ENCODE results near the gene PLEKHH2. TPM values are rescaled to one million over a fixed set of nuclear protein-coding genes. Genes with fewer than 3 reads are reported as not detected.

Gene PLEKHH2
- total and polyA plus RNA-seq, 2 of the 13 experiments (the other 11 are each of a cell fraction or from before 2014, with no cell fraction given): 1.1 to 3.0 TPM

DNA sequence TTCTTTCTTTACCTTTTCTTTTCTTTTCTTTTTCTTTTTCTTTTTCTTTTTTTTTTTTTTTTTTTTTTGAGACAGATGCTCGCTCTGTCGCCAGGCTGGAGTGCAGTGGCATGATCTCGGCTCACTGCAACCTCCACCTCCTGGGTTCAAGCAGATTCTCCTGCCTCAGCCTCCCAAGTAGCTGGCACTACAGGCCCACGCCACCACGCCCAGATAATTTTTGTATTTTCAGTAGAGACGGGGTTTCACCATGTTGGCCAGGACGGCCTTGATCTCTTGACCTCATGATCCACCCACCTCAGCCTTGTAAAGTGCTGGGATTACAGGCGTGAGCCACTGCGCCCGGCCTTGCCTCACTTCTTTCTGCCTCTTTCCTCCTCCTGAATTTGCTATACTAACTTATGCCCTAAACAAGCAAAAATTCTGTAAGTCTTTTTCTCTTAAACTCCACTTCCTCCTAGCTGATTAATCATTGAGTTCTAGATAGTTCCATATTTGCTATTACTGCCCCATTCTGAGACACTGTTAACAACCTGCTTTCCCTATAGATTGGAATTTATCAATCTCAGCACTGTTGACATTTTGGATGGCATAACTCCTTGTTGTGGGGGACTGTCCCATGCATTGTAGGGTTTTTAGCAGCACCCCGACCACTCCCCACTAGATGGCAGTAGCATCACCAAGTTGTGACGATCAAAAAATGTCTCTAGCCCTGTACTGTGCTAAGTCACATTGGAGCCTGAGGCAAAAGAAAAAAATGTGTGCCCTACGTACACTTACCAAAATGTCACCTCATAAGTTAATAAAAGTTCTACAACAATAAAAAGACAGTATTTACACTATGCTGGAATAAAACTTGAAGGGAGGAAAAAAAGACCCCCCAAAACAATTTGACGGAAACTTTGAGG is 24.8 kb upstream of the PLEKHH2 start (continued):
- TF ChIP-seq, protein P1, sequence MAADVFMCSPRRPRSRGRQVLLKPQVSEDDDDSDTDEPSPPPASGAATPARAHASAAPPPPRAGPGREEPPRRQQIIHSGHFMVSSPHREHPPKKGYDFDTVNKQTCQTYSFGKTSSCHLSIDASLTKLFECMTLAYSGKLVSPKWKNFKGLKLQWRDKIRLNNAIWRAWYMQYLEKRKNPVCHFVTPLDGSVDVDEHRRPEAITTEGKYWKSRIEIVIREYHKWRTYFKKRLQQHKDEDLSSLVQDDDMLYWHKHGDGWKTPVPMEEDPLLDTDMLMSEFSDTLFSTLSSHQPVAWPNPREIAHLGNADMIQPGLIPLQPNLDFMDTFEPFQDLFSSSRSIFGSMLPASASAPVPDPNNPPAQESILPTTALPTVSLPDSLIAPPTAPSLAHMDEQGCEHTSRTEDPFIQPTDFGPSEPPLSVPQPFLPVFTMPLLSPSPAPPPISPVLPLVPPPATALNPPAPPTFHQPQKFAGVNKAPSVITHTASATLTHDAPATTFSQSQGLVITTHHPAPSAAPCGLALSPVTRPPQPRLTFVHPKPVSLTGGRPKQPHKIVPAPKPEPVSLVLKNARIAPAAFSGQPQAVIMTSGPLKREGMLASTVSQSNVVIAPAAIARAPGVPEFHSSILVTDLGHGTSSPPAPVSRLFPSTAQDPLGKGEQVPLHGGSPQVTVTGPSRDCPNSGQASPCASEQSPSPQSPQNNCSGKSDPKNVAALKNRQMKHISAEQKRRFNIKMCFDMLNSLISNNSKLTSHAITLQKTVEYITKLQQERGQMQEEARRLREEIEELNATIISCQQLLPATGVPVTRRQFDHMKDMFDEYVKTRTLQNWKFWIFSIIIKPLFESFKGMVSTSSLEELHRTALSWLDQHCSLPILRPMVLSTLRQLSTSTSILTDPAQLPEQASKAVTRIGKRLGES (CRISPR knock-in tag; IDR thresholded peaks at IDR 0.05; ENCODE audit: borderline replicate concordance): no peak
- no peak for TF ChIP-seq SMARCC2 (IDR thresholded peaks at IDR 0.05)
- TF ChIP-seq HDAC2 (CRISPR knock-in tag; IDR thresholded peaks at IDR 0.05): no peak
- no peak for TF ChIP-seq PRDM10 (CRISPR knock-in tag; IDR thresholded peaks at IDR 0.05; ENCODE audit: low read depth)
- no peak for TF ChIP-seq ZNF773 (CRISPR knock-in tag; IDR thresholded peaks at IDR 0.05; ENCODE audit: borderline replicate concordance)
- TF ChIP-seq, protein P2, sequence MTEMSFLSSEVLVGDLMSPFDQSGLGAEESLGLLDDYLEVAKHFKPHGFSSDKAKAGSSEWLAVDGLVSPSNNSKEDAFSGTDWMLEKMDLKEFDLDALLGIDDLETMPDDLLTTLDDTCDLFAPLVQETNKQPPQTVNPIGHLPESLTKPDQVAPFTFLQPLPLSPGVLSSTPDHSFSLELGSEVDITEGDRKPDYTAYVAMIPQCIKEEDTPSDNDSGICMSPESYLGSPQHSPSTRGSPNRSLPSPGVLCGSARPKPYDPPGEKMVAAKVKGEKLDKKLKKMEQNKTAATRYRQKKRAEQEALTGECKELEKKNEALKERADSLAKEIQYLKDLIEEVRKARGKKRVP (CRISPR knock-in tag; IDR thresholded peaks at IDR 0.05): peak in 1 of 2 experiments; percentile 11; a peak in 1 of 4 replicates
- no peak for TF ChIP-seq GATAD1 (CRISPR knock-in tag; IDR thresholded peaks at IDR 0.05)
- no peak for TF ChIP-seq ZNF235 (CRISPR knock-in tag; IDR thresholded peaks at IDR 0.05; ENCODE audit: borderline replicate concordance)
- TF ChIP-seq SP140L (CRISPR knock-in tag; IDR thresholded peaks at IDR 0.05; ENCODE audit: borderline replicate concordance): no peak
- TF ChIP-seq ZNF746 (CRISPR knock-in tag; IDR thresholded peaks at IDR 0.05): no peak
- TF ChIP-seq MYNN (CRISPR knock-in tag; IDR thresholded peaks at IDR 0.05; ENCODE audit: low read depth): no peak
- no peak for TF ChIP-seq GABPB1 (CRISPR knock-in tag; IDR thresholded peaks at IDR 0.05)
- TF ChIP-seq, protein P3, sequence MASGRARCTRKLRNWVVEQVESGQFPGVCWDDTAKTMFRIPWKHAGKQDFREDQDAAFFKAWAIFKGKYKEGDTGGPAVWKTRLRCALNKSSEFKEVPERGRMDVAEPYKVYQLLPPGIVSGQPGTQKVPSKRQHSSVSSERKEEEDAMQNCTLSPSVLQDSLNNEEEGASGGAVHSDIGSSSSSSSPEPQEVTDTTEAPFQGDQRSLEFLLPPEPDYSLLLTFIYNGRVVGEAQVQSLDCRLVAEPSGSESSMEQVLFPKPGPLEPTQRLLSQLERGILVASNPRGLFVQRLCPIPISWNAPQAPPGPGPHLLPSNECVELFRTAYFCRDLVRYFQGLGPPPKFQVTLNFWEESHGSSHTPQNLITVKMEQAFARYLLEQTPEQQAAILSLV (CRISPR knock-in tag; IDR thresholded peaks at IDR 0.05; ENCODE audit: borderline replicate concordance): no peak
- 0 out of 2 replicates have a peak, but pooled peaks have one; percentile 10 for TF ChIP-seq HDAC1 (CRISPR knock-in tag; IDR thresholded peaks at IDR 0.05)
- TF ChIP-seq E2F5 (CRISPR knock-in tag; conservative IDR thresholded peaks at IDR 0.05): no peak
- no peak for TF ChIP-seq ZNF331 (CRISPR knock-in tag; IDR thresholded peaks at IDR 0.05)
- TF ChIP-seq SIN3A (IDR thresholded peaks at IDR 0.05; ENCODE audit: borderline replicate concordance, low read depth, low read length): no peak
- TF ChIP-seq SRSF4 (IDR thresholded peaks at IDR 0.05; ENCODE audit: low read depth, low read length, poor library complexity, severe bottlenecking): no peak
- TF ChIP-seq ZNF225 (CRISPR knock-in tag; IDR thresholded peaks at IDR 0.05): no peak
